Trophoblast cell (in vitro differentiated cells and primary cell): ENCODE data around the gene MIOS.

Experiments used
- DNase-seq, 2 donors: peaks; one replicate each; pipeline ENCODE4 v3.0.0-alpha.2; 2016
- H2AFZ ChIP-seq: 2 replicates; pipeline ENCODE4 v1.6.1; 2013; ENCODE audit warnings: low read length, moderate library complexity, mild to moderate bottlenecking; ENCODE audit not compliant: insufficient read depth, poor library complexity
- H2AK5ac ChIP-seq: 2 replicates; pipeline ENCODE4 v1.6.1; 2013; ENCODE audit warnings: mild to moderate bottlenecking, low read length
- H2BK120ac ChIP-seq: 2 replicates; pipeline ENCODE4 v1.6.1; 2013; ENCODE audit warnings: low read length, mild to moderate bottlenecking, moderate library complexity; ENCODE audit not compliant: insufficient read depth, poor library complexity
- H2BK12ac ChIP-seq: 2 replicates; pipeline ENCODE4 v1.6.1; 2013; ENCODE audit warnings: mild to moderate bottlenecking, low read length, moderate library complexity
- H2BK5ac ChIP-seq: 2 replicates; pipeline ENCODE4 v1.6.1; 2013; ENCODE audit warnings: low read length, low read depth, moderate library complexity, mild to moderate bottlenecking; ENCODE audit not compliant: poor library complexity
- H3K14ac ChIP-seq: 2 replicates; pipeline ENCODE4 v1.6.1; 2013; ENCODE audit warnings: mild to moderate bottlenecking, low read length
- H3K18ac ChIP-seq: 2 replicates; pipeline ENCODE4 v1.6.1; 2013; ENCODE audit warnings: mild to moderate bottlenecking, low read length
- H3K23ac ChIP-seq: 2 replicates; pipeline ENCODE4 v1.6.1; 2013; ENCODE audit warnings: low read length
- H3K27ac ChIP-seq: 2 replicates; pipeline ENCODE4 v1.5.1; 2013; ENCODE audit warnings: low read depth, mild to moderate bottlenecking, inconsistent platforms, low read length, moderate library complexity
- H3K27me3 ChIP-seq: 2 replicates; pipeline ENCODE4 v1.6.1; 2013; ENCODE audit warnings: inconsistent platforms, mild to moderate bottlenecking, low read length, moderate library complexity; ENCODE audit not compliant: insufficient read depth
- H3K36me3 ChIP-seq, 2 experiments: 1 replicate in 1 of 2; 2 replicates in 1 of 2; pipeline ENCODE4 v1.6.1; 2013; ENCODE audit warnings: low read length in 2 of 2, mild to moderate bottlenecking in 2 of 2, moderate library complexity in 1 of 2; ENCODE audit not compliant: insufficient read depth in 2 of 2, control insufficient read depth in 1 of 2
- H3K4ac ChIP-seq: 2 replicates; pipeline ENCODE4 v1.6.1; 2013; ENCODE audit warnings: low read depth, mild to moderate bottlenecking, low read length, moderate library complexity
- H3K4me1 ChIP-seq, 2 experiments: 1 replicate in 1 of 2; 2 replicates in 1 of 2; pipeline ENCODE4 v1.6.1; 2013; ENCODE audit warnings: low read length in 2 of 2, mild to moderate bottlenecking in 2 of 2, moderate library complexity in 1 of 2; ENCODE audit not compliant: insufficient read depth in 2 of 2, control insufficient read depth in 1 of 2
- H3K4me2 ChIP-seq: 2 replicates; pipeline ENCODE4 v1.6.1; 2013; ENCODE audit warnings: inconsistent platforms, mild to moderate bottlenecking, low read length, moderate library complexity
- H3K4me3 ChIP-seq: 2 replicates; pipeline ENCODE4 v1.5.1; 2013; ENCODE audit warnings: mild to moderate bottlenecking, low read depth, low read length, inconsistent platforms
- H3K79me1 ChIP-seq: one replicate; pipeline ENCODE4 v1.6.1; 2013; ENCODE audit warnings: low read length
- H3K79me2 ChIP-seq: 2 replicates; pipeline ENCODE4 v1.6.1; 2013; ENCODE audit warnings: low read length, mild to moderate bottlenecking; ENCODE audit not compliant: control insufficient read depth, insufficient read depth, poor library complexity
- H3K9ac ChIP-seq: 2 replicates; pipeline ENCODE4 v1.6.1; 2013; ENCODE audit warnings: mild to moderate bottlenecking, low read length
- H3K9me3 ChIP-seq: 2 replicates; pipeline ENCODE4 v1.6.1; 2013; ENCODE audit warnings: low read depth, mild to moderate bottlenecking, control low read depth, inconsistent platforms, low read length; ENCODE audit not compliant: insufficient read depth
- H4K12ac ChIP-seq: 2 replicates; pipeline ENCODE4 v1.6.1; 2013; ENCODE audit warnings: low read depth, mild to moderate bottlenecking, low read length, moderate library complexity
- H4K8ac ChIP-seq: 2 replicates; pipeline ENCODE4 v1.6.1; 2013; ENCODE audit warnings: low read depth, mild to moderate bottlenecking, low read length, moderate library complexity
- H4K91ac ChIP-seq: one replicate; pipeline ENCODE4 v1.6.1; 2013; ENCODE audit warnings: low read depth, mild to moderate bottlenecking, low read length, moderate library complexity
- WGBS: extraction: QIAGEN DNeasy Blood & Tissue Kit; methylation state at CpG from one replicate; pipeline ENCODE4 v1.1.7; 2013; ENCODE audit warnings: missing lambda C conversion rate; ENCODE audit not compliant: insufficient read length, insufficient coverage; ENCODE audit errors: extremely low coverage; 5-methylcytosine and 5-hydroxymethylcytosine counted together

The MIOS gene

DNA sequence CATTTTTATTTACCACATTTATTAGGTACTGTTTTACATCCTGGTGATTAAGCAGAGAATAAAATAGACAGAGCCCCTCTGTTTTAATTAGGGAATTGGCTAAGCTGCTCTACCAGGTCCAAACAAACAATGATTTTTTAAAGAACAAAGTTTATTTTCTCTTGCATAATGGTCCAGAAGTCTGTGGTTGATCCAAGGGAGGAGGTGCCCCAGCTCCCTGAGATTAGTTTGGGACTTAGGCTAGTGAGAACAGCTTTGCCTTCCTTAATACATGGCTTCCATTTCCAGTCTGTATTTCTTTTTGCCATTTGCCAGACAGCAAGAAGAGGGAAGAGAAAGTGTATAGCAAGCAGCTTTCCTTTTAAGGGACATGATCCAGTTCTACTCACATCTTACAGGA is 2.9 kb upstream of the MIOS start:
- no peak overlapping the region for H3K4ac ChIP-seq
- peak overlapping the region; percentile 44 for H3K4me2 ChIP-seq
- H3K36me3 ChIP-seq, result no peaks in the 10 kb centered on the region
- H3K18ac ChIP-seq, result no peak overlapping the region
- H3K9ac ChIP-seq, result no peak overlapping the region
- H3K79me2 ChIP-seq, result peaks cover 8% of the 10 kb centered on the region
- no peaks in the 10 kb centered on the region for H3K27me3 ChIP-seq
- no peak overlapping the region for H4K12ac ChIP-seq
- H3K79me1 ChIP-seq, result peaks cover 24% of the 10 kb centered on the region
- no peak overlapping the region for H2AFZ ChIP-seq
- no peak overlapping the region for H4K91ac ChIP-seq
- no peaks in the 10 kb centered on the region for H3K9me3 ChIP-seq
- no peak overlapping the region for H2BK12ac ChIP-seq
- H4K8ac ChIP-seq, result no peak overlapping the region
- no peak for DNase-seq
- H3K4me3 ChIP-seq, result no peak overlapping the region
- H3K4me1 ChIP-seq, result peaks cover 8 to 20% of the 10 kb centered on the region in 2 experiments
- H3K23ac ChIP-seq, result no peak overlapping the region
- peak overlapping the region; percentile 4 for H2BK5ac ChIP-seq
- H3K14ac ChIP-seq, result no peak overlapping the region
- H2BK120ac ChIP-seq, result peak overlapping the region; percentile 63
- H3K27ac ChIP-seq, result peak overlapping the region; percentile 78
- H2AK5ac ChIP-seq, result no peak overlapping the region

DNA sequence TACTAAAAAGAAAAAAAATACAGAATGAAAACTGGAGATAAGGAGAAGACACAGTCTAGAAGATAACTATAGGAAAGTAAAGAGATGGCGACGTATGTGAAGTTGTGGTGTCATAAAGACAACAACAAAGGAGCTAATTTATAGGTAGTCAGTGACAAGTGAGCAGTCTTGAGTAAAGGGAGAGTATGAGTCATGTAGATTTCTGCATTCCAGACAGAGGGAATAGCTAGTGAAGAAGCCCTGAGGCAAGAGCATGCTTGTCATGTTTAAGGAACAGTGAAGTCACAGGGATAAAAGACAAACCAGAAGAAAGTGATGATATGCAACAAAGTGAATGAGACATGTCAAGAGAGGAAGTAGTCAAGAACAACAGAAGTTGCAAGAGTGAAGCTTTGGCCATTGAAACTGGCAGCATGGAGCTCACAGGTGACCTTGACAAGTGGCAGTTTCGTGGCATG is 2.3 kb upstream of the MIOS start:
- WGBS, result no CpG with 5 or more reads among the region's 3 CpGs
- Histone ChIP-seq H2AK5ac (no peak overlapping the region), H2BK5ac (no peak overlapping the region), H3K4me3 (no peak overlapping the region), H3K36me3 (no peaks in the 10 kb centered on the region), H3K14ac (no peak overlapping the region), H2BK120ac (no peak overlapping the region), H3K9me3 (no peaks in the 10 kb centered on the region), H4K91ac (no peak overlapping the region), H3K4me2 (peak overlapping the region; percentile 44), H3K4me1 (peaks cover 8 to 20% of the 10 kb centered on the region in 2 experiments), H3K4ac (no peak overlapping the region), H3K27me3 (no peaks in the 10 kb centered on the region), H4K8ac (no peak overlapping the region), H3K27ac (peak overlapping the region; percentile 78), H3K18ac (no peak overlapping the region), H2BK12ac (peak overlapping the region; percentile 67), H3K9ac (no peak overlapping the region), H3K79me2 (peaks cover 8% of the 10 kb centered on the region), H3K79me1 (peaks cover 24% of the 10 kb centered on the region), H3K23ac (no peak overlapping the region), H4K12ac (no peak overlapping the region), H2AFZ (no peak overlapping the region)
- DNase-seq, result peak; percentile 90 to 98

DNA sequence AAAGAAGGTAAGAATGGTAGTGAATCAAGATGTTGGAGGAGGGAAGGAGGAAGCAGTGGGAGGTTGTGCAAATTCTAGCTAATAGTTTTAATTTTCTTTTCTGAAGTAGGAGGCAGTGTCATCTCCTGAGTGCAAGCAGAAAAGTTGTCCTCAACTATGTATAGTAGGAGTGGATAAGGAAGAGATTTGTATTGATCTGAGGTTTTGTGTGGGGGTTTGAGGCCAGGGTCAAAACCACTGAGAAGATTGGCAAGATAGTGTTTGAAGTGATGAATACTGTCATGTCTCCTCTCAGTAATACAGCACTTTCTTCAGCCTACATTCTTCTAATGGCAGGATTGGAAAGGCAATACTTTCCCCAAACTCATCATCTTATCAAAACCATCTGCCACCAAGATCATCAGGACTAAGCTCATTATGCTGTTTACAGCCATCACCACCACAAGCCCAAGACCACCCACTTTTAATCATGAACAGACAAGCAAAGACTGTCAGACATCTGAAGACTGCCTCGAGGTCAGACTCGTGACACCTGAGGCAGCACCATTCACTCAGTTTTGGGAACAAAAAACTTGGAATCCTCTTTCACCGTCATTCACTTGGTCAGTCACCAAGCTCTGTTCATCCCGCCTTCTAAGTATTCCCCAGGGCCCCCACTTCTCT is 1.5 kb upstream of the MIOS start:
- H3K27me3 ChIP-seq, result no peaks in the 10 kb centered on the region
- H4K12ac ChIP-seq, result no peak overlapping the region
- H2BK120ac ChIP-seq, result peak overlapping the region; percentile 47
- no peak overlapping the region for H3K9ac ChIP-seq
- peak in 1 of 2 donors; percentile 10 for DNase-seq
- H2BK12ac ChIP-seq, result peak overlapping the region; percentile 80
- peaks cover 8 to 20% of the 10 kb centered on the region in 2 experiments for H3K4me1 ChIP-seq
- H3K4ac ChIP-seq, result peak overlapping the region; percentile 15
- peak overlapping the region; percentile 70 for H3K18ac ChIP-seq
- no peak overlapping the region for H3K4me2 ChIP-seq
- peak overlapping the region; percentile 71 for H4K8ac ChIP-seq
- no peaks in the 10 kb centered on the region for H3K9me3 ChIP-seq
- no CpG with 5 or more reads among the region's 4 CpGs for WGBS
- no peak overlapping the region for H3K4me3 ChIP-seq
- H3K27ac ChIP-seq, result peak overlapping the region; percentile 67
- H3K36me3 ChIP-seq, result no peaks in the 10 kb centered on the region
- peak overlapping the region; percentile 17 for H3K14ac ChIP-seq
- peaks cover 24% of the 10 kb centered on the region for H3K79me1 ChIP-seq
- peak overlapping the region; percentile 45 for H2AFZ ChIP-seq
- H3K23ac ChIP-seq, result no peak overlapping the region
- H3K79me2 ChIP-seq, result peaks cover 10% of the 10 kb centered on the region
- peak overlapping the region; percentile 38 for H2AK5ac ChIP-seq
- peak overlapping the region; percentile 74 for H4K91ac ChIP-seq
- H2BK5ac ChIP-seq, result peak overlapping the region; percentile 68

DNA sequence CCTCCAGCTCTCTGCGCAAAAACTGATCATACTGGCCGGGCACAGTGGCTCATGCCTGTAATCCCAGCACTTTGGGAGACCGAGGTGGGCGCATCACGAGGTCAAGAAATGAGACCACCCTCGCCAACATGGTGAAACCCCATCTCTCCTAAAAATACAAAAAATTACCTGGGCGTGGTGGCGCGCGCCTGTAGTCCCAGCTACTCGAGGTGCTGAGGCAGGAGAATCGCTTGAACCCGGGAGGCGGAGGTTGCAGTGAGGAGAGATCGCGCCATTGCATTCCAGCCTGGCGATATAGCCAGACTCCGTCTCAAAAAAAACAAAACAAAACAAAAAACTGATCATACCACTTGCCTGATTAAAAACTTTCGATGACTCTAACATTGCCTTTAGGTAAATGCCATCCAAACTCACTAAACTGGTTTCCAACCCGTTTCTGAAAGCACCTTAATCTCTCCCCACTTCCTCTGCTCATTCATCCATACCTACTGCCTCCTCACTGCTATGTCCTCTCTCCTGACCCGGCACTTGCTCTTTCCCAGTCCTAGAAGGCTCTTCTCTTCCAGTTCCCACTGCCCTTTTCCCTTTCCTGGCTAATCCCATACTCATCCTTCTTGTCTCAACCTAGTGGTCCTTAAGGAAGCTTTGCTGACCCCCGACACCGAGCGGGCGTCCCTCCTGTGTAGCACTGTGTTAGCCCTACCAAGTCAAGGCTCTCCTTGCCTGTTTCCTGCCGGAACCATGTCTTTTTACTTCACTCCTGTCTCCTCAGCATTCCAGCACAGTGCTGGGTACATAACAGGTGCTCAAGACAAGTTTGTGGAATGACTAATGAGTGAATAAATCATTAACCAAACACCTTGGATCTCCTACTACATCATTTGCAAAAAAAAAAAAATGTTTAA is 686 bp upstream of the MIOS start:
- Histone ChIP-seq H2AFZ (peak overlapping the region; percentile 50), H3K4me3 (no peak overlapping the region), H4K12ac (peak overlapping the region; percentile 28), H4K8ac (peak overlapping the region; percentile 71), H3K14ac (peak overlapping the region; percentile 21), H3K4me1 (peaks cover 8 to 20% of the 10 kb centered on the region in 2 experiments), H3K18ac (peak overlapping the region; percentile 70), H2AK5ac (peak overlapping the region; percentile 39), H3K79me2 (peaks cover 10% of the 10 kb centered on the region), H3K23ac (no peak overlapping the region), H2BK12ac (peak overlapping the region; percentile 95), H3K9ac (no peak overlapping the region), H2BK120ac (peak overlapping the region; percentile 70), H2BK5ac (peak overlapping the region; percentile 68), H3K9me3 (no peaks in the 10 kb centered on the region), H3K4ac (peak overlapping the region; percentile 15), H3K79me1 (peaks cover 24% of the 10 kb centered on the region), H3K4me2 (peak overlapping the region; percentile 85), H4K91ac (peak overlapping the region; percentile 80), H3K36me3 (no peaks in the 10 kb centered on the region), H3K27me3 (no peaks in the 10 kb centered on the region), H3K27ac (peak overlapping the region; percentile 94)
- DNase-seq, result peak; percentile 80 to 97
- no CpG with 5 or more reads among the region's 26 CpGs for WGBS
